Tibial nerve (tissue), 3 donors: ENCODE data around the gene PXN.

Source experiments
- POLR2A ChIP-seq, 2 donors: fragments of 450-650 bp; IDR thresholded peaks; one replicate each; pipeline ENCODE4 v1.6.1; 2017; ENCODE audit warnings: antibody characterized with exemption in 2 of 2, mild to moderate bottlenecking in 2 of 2, moderate library complexity in 2 of 2
- TF ChIP-seq, protein P1 (sequence below), 5 experiments: fragments of 200-600 bp in 3 of 5; fragments of 450-650 bp in 2 of 5; sonication (generic) in 3 of 5; IDR thresholded peaks; one replicate each; pipeline ENCODE4 v1.5.1; 2016 to 2019; ENCODE audit warnings: antibody characterized with exemption in 5 of 5, mild to moderate bottlenecking in 3 of 5, moderate library complexity in 2 of 5

GRCh38 chr12:120260607-120261006, 4.9 kb downstream of the PXN start:
- TF ChIP-seq, protein P1, sequence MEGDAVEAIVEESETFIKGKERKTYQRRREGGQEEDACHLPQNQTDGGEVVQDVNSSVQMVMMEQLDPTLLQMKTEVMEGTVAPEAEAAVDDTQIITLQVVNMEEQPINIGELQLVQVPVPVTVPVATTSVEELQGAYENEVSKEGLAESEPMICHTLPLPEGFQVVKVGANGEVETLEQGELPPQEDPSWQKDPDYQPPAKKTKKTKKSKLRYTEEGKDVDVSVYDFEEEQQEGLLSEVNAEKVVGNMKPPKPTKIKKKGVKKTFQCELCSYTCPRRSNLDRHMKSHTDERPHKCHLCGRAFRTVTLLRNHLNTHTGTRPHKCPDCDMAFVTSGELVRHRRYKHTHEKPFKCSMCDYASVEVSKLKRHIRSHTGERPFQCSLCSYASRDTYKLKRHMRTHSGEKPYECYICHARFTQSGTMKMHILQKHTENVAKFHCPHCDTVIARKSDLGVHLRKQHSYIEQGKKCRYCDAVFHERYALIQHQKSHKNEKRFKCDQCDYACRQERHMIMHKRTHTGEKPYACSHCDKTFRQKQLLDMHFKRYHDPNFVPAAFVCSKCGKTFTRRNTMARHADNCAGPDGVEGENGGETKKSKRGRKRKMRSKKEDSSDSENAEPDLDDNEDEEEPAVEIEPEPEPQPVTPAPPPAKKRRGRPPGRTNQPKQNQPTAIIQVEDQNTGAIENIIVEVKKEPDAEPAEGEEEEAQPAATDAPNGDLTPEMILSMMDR (IDR thresholded peaks at IDR 0.05) = no peak
- TF ChIP-seq POLR2A (IDR thresholded peaks at IDR 0.05) = no peak
